T1000 (cell line): Measurements from ENCODE around the gene TTF1.
A peak's percentile ranks its signal among the peaks of the same experiment; 100 is the strongest.

ENCODE experiments used
- DNase-seq: peaks from one replicate; lab custom pipeline; 2025; ENCODE audit warnings: mixed read lengths; lab: John Stamatoyannopoulos, UW

TTF1 gene

GRCh38 chr9:132365986-132366385 is 40.7 kb downstream of the TTF1 start:
- no peak for DNase-seq

GRCh38 chr9:132364068-132364467 is 42.6 kb downstream of the TTF1 start:
- no peak for DNase-seq

GRCh38 chr9:132357764-132358163 is 48.9 kb downstream of the TTF1 start:
- no peak for DNase-seq

GRCh38 chr9:132356324-132356924 is 50.2 kb downstream of the TTF1 start:
- no peak for DNase-seq

GRCh38 chr9:132354637-132355355 is 51.8 kb downstream of the TTF1 start, which contains the start of gene SETX:
Gene SETX, minus strand, starts transcription at chr9:132354986. Its CDS starts 5,558 bp downstream, at chr9:132349428.
- DNase-seq = peak; percentile 88

DNA sequence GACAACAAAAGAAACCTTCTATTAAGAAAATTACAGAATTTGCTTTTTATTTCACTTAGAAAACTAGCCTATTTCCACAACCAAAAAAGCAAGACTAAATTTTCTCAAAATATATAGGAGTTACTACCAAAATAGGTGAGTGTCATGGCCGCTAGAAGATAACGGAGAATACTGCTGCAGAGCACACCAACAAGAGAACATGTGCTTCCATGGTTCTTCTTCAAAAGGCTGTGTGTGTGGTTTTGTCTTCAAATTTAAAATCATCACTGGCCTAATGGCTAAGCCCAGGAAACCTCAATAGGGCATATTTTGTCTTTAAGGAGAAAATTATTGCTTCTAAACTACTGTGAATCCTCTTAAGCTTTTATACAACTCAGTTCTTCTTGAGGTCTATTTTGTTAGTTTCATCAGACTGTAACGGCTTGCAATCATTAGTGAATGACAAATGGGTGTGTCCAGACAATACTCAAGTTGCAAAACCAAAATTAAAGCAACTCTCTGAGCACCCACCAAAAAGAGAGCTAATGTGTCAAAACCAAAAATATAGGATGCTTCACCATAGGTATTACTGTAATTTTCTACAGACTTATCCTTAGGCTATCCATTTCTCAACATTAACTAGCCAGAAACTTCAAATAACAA is 55.1 kb downstream of the TTF1 start:
- no peak for DNase-seq

DNA sequence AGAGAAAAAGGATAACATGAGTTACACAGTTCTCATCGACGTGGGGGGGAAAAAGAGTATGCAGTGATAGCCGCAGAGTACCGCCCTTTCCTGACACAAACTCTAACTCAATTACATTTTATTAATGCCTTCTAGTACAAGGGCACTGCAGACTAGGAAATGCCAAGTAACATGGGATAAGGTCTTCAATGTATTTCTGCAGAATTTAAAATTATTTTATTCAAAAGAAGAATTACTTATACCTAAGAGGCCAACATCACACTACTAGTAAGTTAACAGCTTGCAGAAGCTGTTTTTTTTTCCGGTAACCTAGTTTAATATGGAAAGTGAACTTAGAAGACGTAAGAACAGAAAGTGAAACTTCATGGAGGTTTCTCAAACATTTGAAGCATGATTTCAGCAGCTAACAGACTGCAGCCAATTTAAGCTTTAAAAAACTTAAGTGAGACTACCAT is 55.8 kb downstream of the TTF1 start:
- DNase-seq = no peak

DNA sequence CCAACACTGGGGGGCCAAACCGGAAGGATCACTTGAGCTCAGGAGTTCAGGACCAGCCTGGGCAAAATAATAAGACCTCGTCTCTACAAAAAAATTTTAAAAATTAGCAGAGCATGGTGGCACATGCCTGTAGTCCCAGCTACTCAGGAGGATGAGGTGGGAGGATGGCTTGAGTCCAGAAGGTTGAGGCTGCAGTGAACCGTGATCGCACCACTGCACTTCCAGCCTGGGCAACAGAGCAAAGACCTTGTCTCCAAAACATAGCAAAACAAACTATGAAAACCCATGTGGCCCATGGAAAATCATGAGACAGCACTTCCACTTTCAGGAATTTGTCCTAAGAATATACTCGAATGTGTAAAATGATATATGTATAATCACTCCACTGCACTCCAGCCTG is 58.0 kb downstream of the TTF1 start:
- no peak for DNase-seq

- DNase-seq = no peak
Observed at GRCh38 chr9:132346177-132346576, 60.5 kb downstream of the TTF1 start.

DNA sequence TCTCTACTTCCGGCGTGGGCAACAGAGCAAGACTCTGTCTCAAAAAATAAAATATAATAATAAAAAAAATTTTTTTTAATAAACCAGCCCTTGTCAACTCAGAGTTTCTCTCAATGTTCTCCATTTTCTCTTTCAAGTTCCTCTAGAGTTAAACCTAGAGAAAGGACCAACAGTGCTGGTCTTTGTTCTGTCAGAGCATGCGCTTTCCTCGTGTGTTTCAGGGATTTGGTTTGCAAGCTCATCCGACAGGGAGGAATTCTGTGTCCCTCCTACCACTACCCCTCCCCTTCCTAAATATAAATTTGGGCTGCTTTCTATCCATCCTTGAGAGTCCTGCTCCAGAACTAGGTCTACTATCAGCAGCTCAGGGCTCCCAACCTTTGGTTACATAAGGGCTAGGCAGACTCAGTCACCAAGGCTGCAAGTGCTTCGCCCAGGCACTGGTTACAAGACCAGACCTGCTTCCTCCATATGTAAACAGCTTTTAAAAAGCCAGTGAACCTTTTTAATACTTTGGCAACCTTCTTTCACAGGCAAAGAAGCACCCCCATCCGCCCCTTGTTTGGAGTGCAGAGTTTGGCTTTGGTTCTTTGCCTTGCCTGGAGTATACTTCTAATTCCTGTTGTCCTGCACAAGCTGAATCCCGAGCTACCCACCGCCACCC is 65.3 kb downstream of the TTF1 start:
- no peak for DNase-seq

DNA sequence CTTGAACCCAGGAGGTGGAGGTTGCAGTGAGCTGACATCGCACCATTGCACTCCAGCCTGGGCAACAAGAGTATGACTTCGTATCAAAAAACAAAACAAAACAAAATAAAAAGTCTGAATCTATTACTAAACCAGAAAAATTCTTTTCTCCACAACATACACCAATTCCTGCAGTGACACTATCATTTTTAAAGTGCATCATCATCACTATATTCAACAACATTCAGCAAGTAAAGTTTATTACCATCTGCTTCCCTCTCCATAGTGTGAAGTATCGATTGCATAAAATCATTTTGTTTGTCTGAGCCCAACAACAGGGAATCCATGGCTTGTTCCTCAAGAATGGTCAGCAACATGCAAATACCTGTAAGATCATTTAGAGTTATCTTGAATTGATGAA is 72.3 kb downstream of the TTF1 start:
- no peak for DNase-seq

- DNase-seq = no peak
Observed at GRCh38 chr9:132333556-132333955, 73.1 kb downstream of the TTF1 start.

GRCh38 chr9:132328580-132328979 is 78.1 kb downstream of the TTF1 start:
- DNase-seq = no peak

DNA sequence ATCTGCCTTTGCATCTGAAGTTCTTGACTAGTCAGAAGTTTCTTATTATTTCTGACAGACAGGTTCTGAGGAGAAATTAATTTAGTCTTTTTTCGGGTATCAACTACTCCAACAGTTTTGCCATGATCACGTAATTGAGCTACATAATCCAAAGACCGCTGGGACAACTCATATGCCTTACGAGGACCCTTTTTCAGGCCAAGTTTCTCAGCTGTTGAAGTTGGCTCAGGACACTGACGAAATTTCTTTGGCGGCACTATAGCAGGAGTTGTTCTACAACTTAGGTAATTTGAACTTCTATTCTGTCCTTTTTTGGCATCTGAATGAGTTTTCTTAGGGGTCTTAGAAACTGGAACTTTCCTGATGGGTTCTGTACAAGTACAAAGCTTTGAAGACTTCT is 79.1 kb downstream of the TTF1 start:
- DNase-seq = no peak
